A549 (cell line): Measurements from ENCODE around the gene STK26. TPM values are rescaled to one million over a fixed set of nuclear protein-coding genes. Genes with fewer than 3 reads are reported as not detected.

Experiments
- ATAC-seq, 2 experiments: fragments of 200-7000 bp in 1 of 2; fragments of >200 bp in 1 of 2; cut with Nextera tagmentation in 1 of 2; cut with Tn5 transposase in 1 of 2; 3 replicates each; pipeline versions ENCODE4 v1.8.0 to v1.9.1; 2018 to 2020; ENCODE audit warnings: mild to moderate bottlenecking in 1 of 2, moderate library complexity in 1 of 2
- CTCF ChIA-PET: fragments of 300-600 bp; sonication (Branson Sonifier 250); formaldehyde crosslinking; extraction: SDS; loops from one replicate; lab custom pipeline; 2021; ENCODE audit warnings: antibody characterized with exemption, inconsistent platforms; lab: Yijun Ruan, JAX
- POLR2A ChIA-PET: fragments of 350-600 bp; formaldehyde crosslinking; extraction: SDS; loops from one replicate; lab custom pipeline; 2021; ENCODE audit warnings: antibody characterized with exemption, inconsistent platforms; lab: Yijun Ruan, JAX
- DNase-seq, 2 experiments: peaks; one replicate each; pipeline versions ENCODE4 v3.0.0 to v3.0.0-alpha.2; 2011 to 2016; ENCODE audit warnings: low read depth in 1 of 2, low spot score in 1 of 2
- FAIRE-seq: peaks from 2 replicates; lab custom pipeline; 2011; peaks lifted over from hg19 to GRCh38; lab: Jason Lieb, UNC
- H3K27ac ChIP-seq, 2 experiments: fragments of >200 bp; sonication (Bioruptor Twin); formaldehyde crosslinking; 3 replicates each; pipeline ENCODE4 v1.5.1; 2016 to 2017
- H3K4me1 ChIP-seq: fragments of >200 bp; sonication (Bioruptor Twin); formaldehyde crosslinking; 3 replicates; pipeline ENCODE4 v1.6.1; 2016
- H3K4me2 ChIP-seq: fragments of >200 bp; sonication (Bioruptor Twin); formaldehyde crosslinking; 3 replicates; pipeline ENCODE4 v1.6.1; 2016
- H3K4me3 ChIP-seq: fragments of >200 bp; sonication (Bioruptor Twin); formaldehyde crosslinking; 3 replicates; pipeline ENCODE4 v1.5.1; 2016
- H3K9me3 ChIP-seq: fragments of >200 bp; sonication (Bioruptor Twin); formaldehyde crosslinking; 3 replicates; pipeline ENCODE4 v1.6.1; 2016
- ATOH8 ChIP-seq: fragments of 250-450 bp; sonication (Bioruptor Pico); IDR thresholded peaks from 2 replicates; pipeline ENCODE4 v1.5.0; 2020; ENCODE audit warnings: low read depth, mild to moderate bottlenecking, moderate library complexity
- CBX2 ChIP-seq: fragments of 200-600 bp; sonication (generic); IDR thresholded peaks from 2 replicates; pipeline ENCODE4 v1.6.1; 2016; ENCODE audit warnings: low read depth, mild to moderate bottlenecking, borderline replicate concordance
- CBX8 ChIP-seq: fragments of 200-600 bp; sonication (generic); IDR thresholded peaks from 2 replicates; pipeline ENCODE4 v1.6.1; 2016
- CHD2 ChIP-seq: fragments of 150-350 bp; IDR thresholded peaks from 2 replicates; pipeline ENCODE4 v1.6.1; 2014; ENCODE audit warnings: low read length; ENCODE audit not compliant: partially characterized antibody
- EP300 ChIP-seq, 2 experiments: fragments of >200 bp; sonication (Bioruptor Twin); formaldehyde crosslinking; IDR thresholded peaks; 2 replicates in 1 of 2; 3 replicates in 1 of 2; pipeline ENCODE4 v1.6.1; 2016 to 2017
- HEYL ChIP-seq: fragments of 250-450 bp; sonication (Bioruptor Pico); IDR thresholded peaks from 2 replicates; pipeline ENCODE4 v1.8.0; 2021; ENCODE audit warnings: mild to moderate bottlenecking, moderate library complexity
- HOXA7 ChIP-seq: fragments of 250-450 bp; sonication (Bioruptor Pico); IDR thresholded peaks from 2 replicates; pipeline ENCODE4 v1.5.0; 2020; ENCODE audit warnings: mild to moderate bottlenecking, moderate library complexity
- HOXB13 ChIP-seq: fragments of 250-450 bp; sonication (Bioruptor Pico); IDR thresholded peaks from 2 replicates; pipeline ENCODE4 v1.5.0; 2020; ENCODE audit warnings: low read depth, mild to moderate bottlenecking, moderate library complexity
- JUNB ChIP-seq: fragments of >200 bp; sonication (Bioruptor Twin); formaldehyde crosslinking; IDR thresholded peaks from 2 replicates; pipeline ENCODE4 v1.6.1; 2016
- MAFK ChIP-seq: fragments of 450-650 bp; IDR thresholded peaks from 2 replicates; pipeline ENCODE4 v1.6.1; 2014; ENCODE audit not compliant: partially characterized antibody
- MYC ChIP-seq: IDR thresholded peaks from 2 replicates; pipeline ENCODE4 v1.6.1; 2012; ENCODE audit warnings: mild to moderate bottlenecking, inconsistent platforms, low read length, improper control_type of control experiment, borderline replicate concordance
- NPAS2 ChIP-seq: fragments of 250-450 bp; sonication (Bioruptor Pico); IDR thresholded peaks from 2 replicates; pipeline ENCODE4 v1.8.0; 2022; ENCODE audit warnings: mild to moderate bottlenecking, moderate library complexity, borderline replicate concordance
- NR3C1 ChIP-seq: fragments of >200 bp; sonication (Bioruptor Twin); formaldehyde crosslinking; IDR thresholded peaks from 3 replicates; pipeline ENCODE4 v1.6.1; 2017
- PHF8 ChIP-seq: fragments of 200-600 bp; sonication (generic); IDR thresholded peaks from 2 replicates; pipeline ENCODE4 v1.6.1; 2016; ENCODE audit warnings: low read depth, mild to moderate bottlenecking, antibody characterized with exemption, moderate library complexity, borderline replicate concordance
- RAD21 ChIP-seq, 2 experiments: fragments of >200 bp in 1 of 2; sonication (Bioruptor Twin) in 1 of 2; formaldehyde crosslinking in 1 of 2; IDR thresholded peaks in 1 of 2; conservative IDR thresholded peaks in 1 of 2; 2 replicates in 1 of 2; 3 replicates in 1 of 2; pipeline ENCODE4 v1.6.1; 2012 to 2018; ENCODE audit warnings: inconsistent platforms in 1 of 2
- RCOR1 ChIP-seq: fragments of 150-350 bp; IDR thresholded peaks from 2 replicates; pipeline ENCODE4 v1.6.1; 2014; ENCODE audit warnings: antibody characterized with exemption, low read length, low read depth
- RFX5 ChIP-seq: fragments of 450-650 bp; IDR thresholded peaks from 2 replicates; pipeline ENCODE4 v1.7.1; 2014; ENCODE audit warnings: antibody characterized with exemption, mild to moderate bottlenecking, moderate library complexity
- RNF2 ChIP-seq: fragments of 200-600 bp; sonication (generic); IDR thresholded peaks from 2 replicates; pipeline ENCODE4 v1.6.1; 2016; ENCODE audit warnings: low read depth, mild to moderate bottlenecking, antibody characterized with exemption, moderate library complexity, borderline replicate concordance
- SREBF2 ChIP-seq: fragments of 450-650 bp; IDR thresholded peaks from 2 replicates; pipeline ENCODE4 v1.6.1; 2014; ENCODE audit warnings: mild to moderate bottlenecking, moderate library complexity
- TFCP2L1 ChIP-seq: fragments of 250-450 bp; sonication (Bioruptor Pico); IDR thresholded peaks from 2 replicates; pipeline ENCODE4 v1.5.0; 2021; ENCODE audit warnings: mild to moderate bottlenecking
- TP53 ChIP-seq: fragments of 250-450 bp; sonication (Bioruptor Pico); IDR thresholded peaks from 2 replicates; pipeline ENCODE4 v1.5.0; 2021; ENCODE audit warnings: mild to moderate bottlenecking, moderate library complexity
- ZFP36 ChIP-seq: fragments of 450-650 bp; IDR thresholded peaks from 2 replicates; pipeline ENCODE4 v1.6.1; 2014; ENCODE audit warnings: borderline replicate concordance; ENCODE audit not compliant: partially characterized antibody
- WGBS: methylation state at CpG from one replicate; pipeline ENCODE4 v1.1.6; 2017; ENCODE audit errors: missing lambda C conversion rate; 5-methylcytosine and 5-hydroxymethylcytosine counted together
- polyA plus RNA-seq, 4 experiments: library from polyadenylated mRNA; depleted of rRNA in 3 of 4; stranded (reverse); fragments of >200 nt; fragmentation: RNase III in 1 of 4; extraction: RNeasy Plus Mini Kit Qiagen cat#74134 plus additional on column Dnase treatment in 1 of 4; gene quantifications; 2 replicates in 3 of 4; 3 replicates in 1 of 4; pipeline ENCODE4 v1.2.3, GENCODE V29; 2011 to 2017
- TF ChIP-seq, protein P1 (sequence below): IDR thresholded peaks from 2 replicates; pipeline ENCODE4 v1.6.1; 2012
- TF ChIP-seq, protein P2 (sequence below): IDR thresholded peaks from 2 replicates; pipeline ENCODE4 v1.6.1; 2012; ENCODE audit warnings: low read depth, borderline replicate concordance
- TF ChIP-seq, protein P3 (sequence below): fragments of 200-600 bp; sonication (generic); IDR thresholded peaks from 2 replicates; pipeline ENCODE4 v1.6.1; 2016; ENCODE audit warnings: antibody characterized with exemption, mild to moderate bottlenecking, moderate library complexity

Gene STK26
- polyA plus RNA-seq, 2 of the 4 experiments (the other 2 are of a cell fraction): 11.5 to 23.9 TPM

- Histone ChIP-seq H3K27ac (no peak overlapping the region), H3K4me3 (no peak overlapping the region), H3K9me3 (no peaks in the 10 kb centered on the region), H3K4me2 (no peak overlapping the region), H3K4me1 (no peaks in the 10 kb centered on the region)
- ChIA-PET POLR2A (no interaction called here), CTCF (no interaction called here)
- DNase-seq: no peak
- WGBS: 48% methylated on average over 5 of the region's 5 CpGs
- no peak for FAIRE-seq
- no peak for ATAC-seq
- TF ChIP-seq SREBF2: no peak
- TF ChIP-seq HOXB13: no peak
- no peak for TF ChIP-seq ZFP36
- no peak for TF ChIP-seq RNF2
Measured at GRCh38 chrX:132037479-132037993, 14.4 kb downstream of the STK26 start.

- no peak overlapping the region for H3K4me2 ChIP-seq
- ChIA-PET POLR2A (no interaction called here), CTCF (no interaction called here)
- 79% methylated on average over 2 of the region's 2 CpGs for WGBS
- H3K4me3 ChIP-seq: no peak overlapping the region
- DNase-seq (no peak), ATAC-seq (no peak), FAIRE-seq (no peak)
- TF ChIP-seq CHD2: no peak
- TF ChIP-seq TP53 (CRISPR knock-in tag): no peak
- TF ChIP-seq, protein P1, sequence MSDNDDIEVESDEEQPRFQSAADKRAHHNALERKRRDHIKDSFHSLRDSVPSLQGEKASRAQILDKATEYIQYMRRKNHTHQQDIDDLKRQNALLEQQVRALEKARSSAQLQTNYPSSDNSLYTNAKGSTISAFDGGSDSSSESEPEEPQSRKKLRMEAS: no peak
- TF ChIP-seq RFX5: no peak
- TF ChIP-seq ATOH8 (CRISPR knock-in tag): no peak
- TF ChIP-seq RNF2: no peak
- TF ChIP-seq JUNB: no peak
- TF ChIP-seq RCOR1: no peak
- TF ChIP-seq PHF8: no peak
- no peak for TF ChIP-seq CBX2
- no peak for TF ChIP-seq NR3C1
- no peak for TF ChIP-seq NPAS2 (CRISPR knock-in tag)
- TF ChIP-seq HOXB13: no peak
- no peak for TF ChIP-seq MYC
- H3K9me3 ChIP-seq: no peaks in the 10 kb centered on the region
- no peaks in the 10 kb centered on the region for H3K4me1 ChIP-seq
- no peak overlapping the region for H3K27ac ChIP-seq
Measured at GRCh38 chrX:132040066-132040465, 17.0 kb downstream of the STK26 start.

DNA sequence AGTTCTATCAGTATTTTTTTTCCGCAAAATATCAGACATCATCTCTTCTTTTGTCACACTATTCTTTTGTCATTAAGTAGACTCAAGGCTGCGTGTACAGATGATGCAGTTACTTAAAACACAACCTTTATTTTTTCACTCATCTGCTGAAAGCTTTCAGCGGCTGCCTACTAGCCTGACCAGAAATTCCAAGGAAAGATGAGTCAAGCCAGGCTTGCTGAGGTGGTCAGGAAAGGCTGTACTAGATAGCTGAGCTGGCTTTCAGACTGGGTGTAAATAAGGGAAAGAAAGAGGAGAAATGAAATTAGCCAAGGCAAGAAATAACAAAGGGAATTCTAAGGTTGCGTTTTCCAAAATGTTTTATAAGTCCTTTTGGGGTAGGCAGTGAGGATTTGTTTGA lies 17.9 kb downstream of the STK26 start:
- TF ChIP-seq TFCP2L1: no peak
- TF ChIP-seq, protein P1: no peak
- TF ChIP-seq MAFK: no peak
- TF ChIP-seq HOXA7: no peak
- no peak for TF ChIP-seq RAD21 (conservative IDR thresholded peaks at IDR 0.05 in 1 of 2, IDR thresholded peaks at IDR 0.05 in 1 of 2)
- no peak for TF ChIP-seq EP300 (IDR thresholded peaks at IDR 0.05)
- TF ChIP-seq, protein P2, sequence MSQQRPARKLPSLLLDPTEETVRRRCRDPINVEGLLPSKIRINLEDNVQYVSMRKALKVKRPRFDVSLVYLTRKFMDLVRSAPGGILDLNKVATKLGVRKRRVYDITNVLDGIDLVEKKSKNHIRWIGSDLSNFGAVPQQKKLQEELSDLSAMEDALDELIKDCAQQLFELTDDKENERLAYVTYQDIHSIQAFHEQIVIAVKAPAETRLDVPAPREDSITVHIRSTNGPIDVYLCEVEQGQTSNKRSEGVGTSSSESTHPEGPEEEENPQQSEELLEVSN: no peak
- TF ChIP-seq HEYL (CRISPR knock-in tag): no peak
- TF ChIP-seq, protein P3, sequence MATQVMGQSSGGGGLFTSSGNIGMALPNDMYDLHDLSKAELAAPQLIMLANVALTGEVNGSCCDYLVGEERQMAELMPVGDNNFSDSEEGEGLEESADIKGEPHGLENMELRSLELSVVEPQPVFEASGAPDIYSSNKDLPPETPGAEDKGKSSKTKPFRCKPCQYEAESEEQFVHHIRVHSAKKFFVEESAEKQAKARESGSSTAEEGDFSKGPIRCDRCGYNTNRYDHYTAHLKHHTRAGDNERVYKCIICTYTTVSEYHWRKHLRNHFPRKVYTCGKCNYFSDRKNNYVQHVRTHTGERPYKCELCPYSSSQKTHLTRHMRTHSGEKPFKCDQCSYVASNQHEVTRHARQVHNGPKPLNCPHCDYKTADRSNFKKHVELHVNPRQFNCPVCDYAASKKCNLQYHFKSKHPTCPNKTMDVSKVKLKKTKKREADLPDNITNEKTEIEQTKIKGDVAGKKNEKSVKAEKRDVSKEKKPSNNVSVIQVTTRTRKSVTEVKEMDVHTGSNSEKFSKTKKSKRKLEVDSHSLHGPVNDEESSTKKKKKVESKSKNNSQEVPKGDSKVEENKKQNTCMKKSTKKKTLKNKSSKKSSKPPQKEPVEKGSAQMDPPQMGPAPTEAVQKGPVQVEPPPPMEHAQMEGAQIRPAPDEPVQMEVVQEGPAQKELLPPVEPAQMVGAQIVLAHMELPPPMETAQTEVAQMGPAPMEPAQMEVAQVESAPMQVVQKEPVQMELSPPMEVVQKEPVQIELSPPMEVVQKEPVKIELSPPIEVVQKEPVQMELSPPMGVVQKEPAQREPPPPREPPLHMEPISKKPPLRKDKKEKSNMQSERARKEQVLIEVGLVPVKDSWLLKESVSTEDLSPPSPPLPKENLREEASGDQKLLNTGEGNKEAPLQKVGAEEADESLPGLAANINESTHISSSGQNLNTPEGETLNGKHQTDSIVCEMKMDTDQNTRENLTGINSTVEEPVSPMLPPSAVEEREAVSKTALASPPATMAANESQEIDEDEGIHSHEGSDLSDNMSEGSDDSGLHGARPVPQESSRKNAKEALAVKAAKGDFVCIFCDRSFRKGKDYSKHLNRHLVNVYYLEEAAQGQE: no peak
- TF ChIP-seq CBX8: no peak
- ATAC-seq (no peak; a peak in 1 of 6 replicates), DNase-seq (no peak), FAIRE-seq (no peak)
- CTCF ChIA-PET: no interaction called here
- POLR2A ChIA-PET: no interaction called here
- no peak overlapping the region for H3K27ac ChIP-seq
- no peaks in the 10 kb centered on the region for H3K9me3 ChIP-seq
- 64% methylated on average over 4 of the region's 4 CpGs for WGBS
- no peaks in the 10 kb centered on the region for H3K4me1 ChIP-seq
- H3K4me3 ChIP-seq: no peak overlapping the region
- no peak overlapping the region for H3K4me2 ChIP-seq
